ENCODE results near the gene TMEM198. TPM values are rescaled to one million over a fixed set of nuclear protein-coding genes. Genes with fewer than 3 reads are reported as not detected.

Gene TMEM198
- total and polyA plus RNA-seq, 2 donors (not counting 3 experiments of a cell fraction or from before 2014, with no cell fraction given) = not detected

GRCh38 chr2:219578811-219579613, 35.2 kb downstream of the TMEM198 start:
- Histone ChIP-seq H3K4me1 (ENCODE audit: control insufficient read depth, extremely low read depth, insufficient read depth, low read length) (no peaks in the 10 kb centered on the region), H3K27me3 (ENCODE audit: control insufficient read depth in 2 of 2, insufficient read depth in 2 of 2, low read length in 2 of 2) (peaks cover 10 to 24% of the 10 kb centered on the region in 2 experiments), H4K20me1 (replicated peaks; ENCODE audit: control insufficient read depth, extremely low read depth, insufficient read depth, low read length) (no peaks in the 10 kb centered on the region), H3K27ac (ENCODE audit: insufficient read depth, low read depth, low read length) (no peak overlapping the region), H3K79me2 (ENCODE audit: control insufficient read depth, insufficient read depth, low read length) (no peaks in the 10 kb centered on the region), H3K36me3 (ENCODE audit: control insufficient read depth in 2 of 2, extremely low read depth in 1 of 2, insufficient read depth in 2 of 2, low read length in 2 of 2) (no peaks in the 10 kb centered on the region), H3K9me3 (replicated peaks; ENCODE audit: control insufficient read depth, insufficient read depth, low read length) (no peaks in the 10 kb centered on the region), H3K4me2 (ENCODE audit: insufficient read depth, low read length) (no peak overlapping the region), H3K9ac (replicated peaks; ENCODE audit: extremely low read depth, insufficient read depth, low read length) (no peak overlapping the region), H3K9me1 (replicated peaks; ENCODE audit: control insufficient read depth, extremely low read depth, insufficient read depth, low read length) (no peaks in the 10 kb centered on the region), H2AFZ (ENCODE audit: low read depth, low read length) (no peak overlapping the region), H3K4me3 (replicated peaks in 1 of 3; ENCODE audit: insufficient read depth in 1 of 3, low read depth in 1 of 3, low read length in 3 of 3) (no peak overlapping the region)
- FAIRE-seq = no peak
- DNase-seq (ENCODE audit: low read depth, low spot score) = no peak
- BruUV-seq (replicated peaks) = no TSS peak
- intact Hi-C loops (cut with micrococcal nuclease) = no loop called here
- dilution Hi-C loops (cut with MboI; ENCODE audit: extremely low pct_ligation_motif_present, low sequenced_read_pairs) = no loop called here
- no peak for TF ChIP-seq FOS (IDR thresholded peaks at IDR 0.05; ENCODE audit: borderline replicate concordance, insufficient read depth, low read length)
- TF ChIP-seq POLR2AphosphoS5 (IDR thresholded peaks at IDR 0.05; ENCODE audit: insufficient read depth, low read depth, low read length) = no peak
- no peak for TF ChIP-seq GATA2 (IDR thresholded peaks at IDR 0.05; ENCODE audit: insufficient read depth, insufficient read length, low read depth, low read length)
- no peak for TF ChIP-seq CTCF (IDR thresholded peaks at IDR 0.05; ENCODE audit: extremely low read depth in 1 of 2, insufficient read depth in 1 of 2, low read depth in 1 of 2, low read length in 2 of 2)
- TF ChIP-seq POLR2A (IDR thresholded peaks at IDR 0.05; ENCODE audit: low read depth, low read length) = no peak
- TF ChIP-seq JUN (IDR thresholded peaks at IDR 0.05; ENCODE audit: borderline replicate concordance, insufficient read depth, insufficient read length, low read depth) = no peak
- TF ChIP-seq MAX (IDR thresholded peaks at IDR 0.05; ENCODE audit: insufficient read depth, insufficient read length) = no peak
- TF ChIP-seq MYC (IDR thresholded peaks at IDR 0.05; ENCODE audit: low read depth, low read length) = no peak
- TF ChIP-seq EZH2 (IDR thresholded peaks at IDR 0.05; ENCODE audit: borderline replicate concordance, low read depth, low read length, severe bottlenecking) = no peak
- POLR2A ChIA-PET = no interaction called here
- CTCF ChIA-PET = interaction anchor here (0.6 to 0.9 kb wide), 2 partner anchors 17 to 19 kb away, joined by 3 read pairs; no protein-coding TSS in a partner anchor
